GM12878 (cell line): ENCODE data around the gene AP1S1. TPM values are rescaled to one million over a fixed set of nuclear protein-coding genes. Genes with fewer than 3 reads are reported as not detected.
A peak's percentile ranks its signal among the peaks of the same experiment; 100 is the strongest.

Experiments used
- ATAC-seq: fragments of 200-7000 bp; cut with Tn5 transposase; 3 replicates; pipeline ENCODE4 v1.9.1; 2020; ENCODE audit warnings: mild to moderate bottlenecking, moderate library complexity
- BruUV-seq: library from RNA; stranded (reverse); fragments of 400-500 nt; replicated peaks from 2 replicates; lab custom pipeline; 2021; lab: Mats Ljungman, UMichigan
- CTCF ChIA-PET: fragments of 300-600 bp; sonication (Branson Sonifier 250); formaldehyde crosslinking; extraction: SDS; loops from one replicate; lab custom pipeline; 2021; ENCODE audit warnings: inconsistent platforms; lab: Yijun Ruan, JAX
- POLR2A ChIA-PET: fragments of 350-600 bp; formaldehyde crosslinking; extraction: SDS; loops from one replicate; lab custom pipeline; 2021; ENCODE audit warnings: inconsistent platforms; lab: Charles Lee
- RAD21 ChIA-PET: fragments of 300-600 bp; sonication (Branson Sonifier 250); formaldehyde crosslinking; loops from one replicate; lab custom pipeline; 2023; ENCODE audit warnings: antibody characterized with exemption; ENCODE audit not compliant: unreplicated experiment; lab: Charles Lee
- SMC1A ChIA-PET: fragments of 300-600 bp; sonication (Branson Sonifier 250); formaldehyde crosslinking; loops from one replicate; lab custom pipeline; 2023; ENCODE audit not compliant: unreplicated experiment, uncharacterized antibody; lab: Charles Lee
- DNase-seq: peaks from one replicate; pipeline ENCODE4 v3.0.0-alpha.2; 2011; ENCODE audit warnings: low read depth, low spot score
- FAIRE-seq: peaks from 3 replicates; lab custom pipeline; 2011; peaks lifted over from hg19 to GRCh38; lab: Jason Lieb, UNC
- H2AFZ ChIP-seq: 2 replicates; pipeline ENCODE4 v1.6.0; 2011; ENCODE audit warnings: low read depth, low read length, control low read depth; ENCODE audit not compliant: control insufficient read depth
- H3K27ac ChIP-seq: 2 replicates; pipeline ENCODE4 v1.5.1; 2011; ENCODE audit warnings: control low read depth; ENCODE audit not compliant: control insufficient read depth, insufficient read depth
- H3K27me3 ChIP-seq, 2 experiments: replicated peaks in 1 of 2; 2 replicates each; pipeline versions ENCODE4 v1.6.0 to v1.6.1; 2011; ENCODE audit warnings: low read length in 1 of 2; ENCODE audit not compliant: control insufficient read depth in 2 of 2, insufficient read depth in 2 of 2
- H3K36me3 ChIP-seq, 2 experiments: 2 replicates each; pipeline ENCODE4 v1.5.1; 2011; ENCODE audit warnings: low read length in 1 of 2; ENCODE audit not compliant: control insufficient read depth in 2 of 2, insufficient read depth in 2 of 2
- H3K4me1 ChIP-seq: 2 replicates; pipeline ENCODE4 v1.6.1; 2011; ENCODE audit warnings: mild to moderate bottlenecking, low read length, moderate library complexity, mixed read lengths; ENCODE audit not compliant: control insufficient read depth, insufficient read depth
- H3K4me2 ChIP-seq: 2 replicates; pipeline ENCODE4 v1.6.0; 2011; ENCODE audit warnings: control low read depth; ENCODE audit not compliant: control insufficient read depth, insufficient read depth
- H3K4me3 ChIP-seq: fragments of 200-600 bp; sonication (generic); 2 replicates; pipeline ENCODE4 v1.5.1; 2016
- H3K79me2 ChIP-seq: 2 replicates; pipeline ENCODE4 v1.6.0; 2011; ENCODE audit warnings: low read length; ENCODE audit not compliant: control insufficient read depth, insufficient read depth
- H3K9ac ChIP-seq: 2 replicates; pipeline ENCODE4 v1.8.0; 2011; ENCODE audit warnings: low read length, control low read depth, mixed read lengths; ENCODE audit not compliant: control insufficient read depth, insufficient read depth
- H3K9me3 ChIP-seq: replicated peaks from 3 replicates; pipeline ENCODE4 v1.5.1; 2011; ENCODE audit warnings: mild to moderate bottlenecking, low read length; ENCODE audit not compliant: control insufficient read depth, insufficient read depth
- H4K20me1 ChIP-seq: 2 replicates; pipeline ENCODE4 v1.6.0; 2011; ENCODE audit not compliant: control insufficient read depth, insufficient read depth
- BHLHE40 ChIP-seq, 2 experiments: fragments of 450-650 bp in 1 of 2; IDR thresholded peaks; 2 replicates each; pipeline ENCODE4 v1.6.1; 2011 to 2017; ENCODE audit warnings: low read depth in 2 of 2, borderline replicate concordance in 1 of 2, improper control_type of control experiment in 1 of 2, low read length in 1 of 2, mild to moderate bottlenecking in 1 of 2
- BMI1 ChIP-seq: fragments of 450-650 bp; IDR thresholded peaks from 2 replicates; pipeline ENCODE4 v1.6.1; 2016; ENCODE audit warnings: mild to moderate bottlenecking, moderate library complexity, borderline replicate concordance
- CHD1 ChIP-seq: IDR thresholded peaks from 2 replicates; pipeline ENCODE4 v1.6.1; 2012; ENCODE audit warnings: low read depth, low read length, improper control_type of control experiment
- EED ChIP-seq: sonication (generic); IDR thresholded peaks from 2 replicates; pipeline ENCODE4 v1.6.1; 2016; ENCODE audit warnings: antibody characterized with exemption, low read depth
- FOXK2 ChIP-seq: fragments of 450-650 bp; IDR thresholded peaks from 2 replicates; pipeline ENCODE4 v1.6.1; 2017; ENCODE audit warnings: mild to moderate bottlenecking, moderate library complexity
- FOXM1 ChIP-seq: IDR thresholded peaks from 2 replicates; pipeline ENCODE4 v1.6.1; 2012; ENCODE audit warnings: low read depth, mild to moderate bottlenecking, inconsistent platforms, low read length, moderate library complexity
- GATAD2B ChIP-seq: fragments of 450-650 bp; conservative IDR thresholded peaks from 2 replicates; pipeline ENCODE4 v1.6.1; 2017; ENCODE audit warnings: low read depth, mild to moderate bottlenecking, moderate library complexity
- IRF4 ChIP-seq: IDR thresholded peaks from 2 replicates; pipeline ENCODE4 v1.6.1; 2011; ENCODE audit warnings: low read depth, low read length
- JUNB ChIP-seq: IDR thresholded peaks from 2 replicates; pipeline ENCODE4 v1.6.1; 2016; ENCODE audit warnings: antibody characterized with exemption, mild to moderate bottlenecking
- MEF2B ChIP-seq: fragments of 450-650 bp; IDR thresholded peaks from 2 replicates; pipeline ENCODE4 v1.6.1; 2018; ENCODE audit warnings: mild to moderate bottlenecking, moderate library complexity; ENCODE audit not compliant: partially characterized antibody, poor library complexity, severe bottlenecking
- NBN ChIP-seq: fragments of 450-650 bp; IDR thresholded peaks from 2 replicates; pipeline ENCODE4 v1.6.1; 2016
- PAX5 ChIP-seq: IDR thresholded peaks from 2 replicates; pipeline ENCODE4 v1.6.1; 2011; ENCODE audit warnings: low read depth, low read length, borderline replicate concordance
- POLR2AphosphoS2 ChIP-seq: IDR thresholded peaks from 2 replicates; pipeline ENCODE4 v1.6.1; 2011; ENCODE audit warnings: low read depth, mild to moderate bottlenecking, low read length, improper control_type of control experiment, moderate library complexity
- RAD51 ChIP-seq: fragments of 450-650 bp; IDR thresholded peaks from 2 replicates; pipeline ENCODE4 v1.6.1; 2016; ENCODE audit warnings: moderate library complexity, mild to moderate bottlenecking, inconsistent platforms
- RBBP5 ChIP-seq: fragments of 200-600 bp; sonication (generic); conservative IDR thresholded peaks from 2 replicates; pipeline ENCODE4 v1.6.1; 2016
- SIN3A ChIP-seq: IDR thresholded peaks from 2 replicates; pipeline ENCODE4 v1.6.1; 2012; ENCODE audit warnings: low read depth, low read length, improper control_type of control experiment
- SPI1 ChIP-seq: IDR thresholded peaks from 2 replicates; pipeline ENCODE4 v1.6.1; 2011; ENCODE audit warnings: low read depth, mild to moderate bottlenecking, low read length, moderate library complexity, borderline replicate concordance; ENCODE audit not compliant: insufficient read depth
- SREBF2 ChIP-seq: IDR thresholded peaks from 2 replicates; pipeline ENCODE4 v1.6.1; 2012; ENCODE audit warnings: mild to moderate bottlenecking, low read length
- TARDBP ChIP-seq: IDR thresholded peaks from 2 replicates; pipeline ENCODE4 v1.6.1; 2016; ENCODE audit warnings: borderline replicate concordance
- ZNF207 ChIP-seq: fragments of 450-650 bp; IDR thresholded peaks from 2 replicates; pipeline ENCODE4 v1.6.1; 2014; ENCODE audit warnings: antibody characterized with exemption, mild to moderate bottlenecking, borderline replicate concordance
- WGBS: methylation state at CpG from one replicate; pipeline ENCODE4 v1.1.6; 2016; ENCODE audit warnings: low lambda C conversion rate; ENCODE audit not compliant: insufficient replicate concordance, insufficient coverage; ENCODE audit errors: missing lambda C conversion rate; 5-methylcytosine and 5-hydroxymethylcytosine counted together
- in situ Hi-C: fragments of 300-500 bp; cut with MboI; formaldehyde crosslinking; loops from 9 replicates; pipeline ENCODE4 v1.14.3; 2018; ENCODE audit warnings: mixed read lengths
- intact Hi-C: fragments of 100-400 bp; cut with micrococcal nuclease; formaldehyde crosslinking; loops from one replicate; pipeline ENCODE4 v1.14.2; 2022; ENCODE audit not compliant: unreplicated experiment
- polyA plus RNA-seq, 11 experiments: library from polyadenylated mRNA; depleted of rRNA in 4 of 11; unstranded in 6 of 11; stranded (reverse) in 5 of 11; fragments of >200 nt; fragmentation: Nextera tagmentation in 4 of 11; fragmentation: Illumina TruSeq in 1 of 11; extraction: Ambion mirVana in 4 of 11; extraction: Trizol in 1 of 11; gene quantifications; 1 replicate in 1 of 11; 2 replicates in 10 of 11; pipeline versions ENCODE4 v1.2.1 to v1.2.3, GENCODE V29; 2011 to 2016; ENCODE audit warnings: inconsistent platforms in 2 of 11, missing spikeins in 2 of 11, low read depth in 1 of 11
- total RNA-seq, 4 experiments: library from RNA; depleted of rRNA in 3 of 4; stranded (reverse); fragments of >200 nt in 3 of 4; fragmentation: Illumina TruSeq in 1 of 4; extraction: Trizol in 1 of 4; gene quantifications; 2 replicates each; pipeline versions ENCODE4 v1.2.1 to v1.2.3, GENCODE V29; 2013 to 2021
- TF ChIP-seq, protein P1 (sequence below), 3 experiments: IDR thresholded peaks in 2 of 3; conservative IDR thresholded peaks in 1 of 3; 2 replicates each; pipeline ENCODE4 v1.5.1; 2011; ENCODE audit warnings: low read depth in 3 of 3, low read length in 3 of 3, mild to moderate bottlenecking in 3 of 3, control low read depth in 2 of 3, moderate library complexity in 2 of 3, inconsistent platforms in 1 of 3, mixed read lengths in 1 of 3; ENCODE audit not compliant: control insufficient read depth in 2 of 3, insufficient read depth in 1 of 3; ENCODE audit errors: extremely low read depth in 1 of 3
- TF ChIP-seq, protein P2 (sequence below): IDR thresholded peaks from 2 replicates; pipeline ENCODE4 v1.6.1; 2011; ENCODE audit warnings: borderline replicate concordance, low read depth, mild to moderate bottlenecking, moderate library complexity, mixed read lengths, low read length; ENCODE audit not compliant: insufficient read depth; ENCODE audit errors: extremely low read length

AP1S1 gene
- total and polyA plus RNA-seq, 10 of the 15 experiments (the other 5 are each of a cell fraction or from before 2014, with no cell fraction given), result 2.5 to 121 (median 54.9) TPM

DNA sequence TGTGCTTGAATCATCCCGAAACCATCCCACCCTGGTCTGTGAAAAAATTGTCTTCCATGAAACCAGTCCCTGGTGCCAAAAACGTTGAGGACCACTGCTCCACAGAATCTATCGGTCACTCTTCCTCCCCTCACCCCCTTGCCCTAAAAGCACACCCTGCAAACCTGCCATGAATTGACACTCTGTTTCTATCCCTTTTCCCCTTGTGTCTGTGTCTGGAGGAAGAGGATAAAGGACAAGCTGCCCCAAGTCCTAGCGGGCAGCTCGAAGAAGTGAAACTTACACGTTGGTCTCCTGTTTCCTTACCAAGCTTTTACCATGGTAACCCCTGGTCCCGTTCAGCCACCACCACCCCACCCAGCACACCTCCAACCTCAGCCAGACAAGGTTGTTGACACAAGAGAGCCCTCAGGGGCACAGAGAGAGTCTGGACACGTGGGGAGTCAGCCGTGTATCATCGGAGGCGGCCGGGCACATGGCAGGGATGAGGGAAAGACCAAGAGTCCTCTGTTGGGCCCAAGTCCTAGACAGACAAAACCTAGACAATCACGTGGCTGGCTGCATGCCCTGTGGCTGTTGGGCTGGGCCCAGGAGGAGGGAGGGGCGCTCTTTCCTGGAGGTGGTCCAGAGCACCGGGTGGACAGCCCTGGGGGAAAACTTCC is 28.2 kb upstream of the AP1S1 start:
- no peak overlapping the region for H3K27ac ChIP-seq
- intact Hi-C loops, result no loop called here
- CTCF ChIA-PET, result interaction anchor here (0.8 to 4.0 kb wide), 13 partner anchors 9 to 729 kb away, joined by 3 to 31 read pairs (median 4); partner anchors contain the start of gene TRIM56
- SMC1A ChIA-PET, result interaction anchor here (0.7 to 2.0 kb wide), 8 partner anchors 10 to 92 kb away, joined by 3 to 6 read pairs (median 3); partner anchors contain the start of genes VGF and ZNHIT1
- no peak overlapping the region for H2AFZ ChIP-seq
- H3K4me3 ChIP-seq, result no peak overlapping the region; the same call in 1 of the 2 replicates
- DNase-seq (peak; percentile 69), FAIRE-seq (no peak), ATAC-seq (peak; percentile 84)
- no peaks in the 10 kb centered on the region for H3K27me3 ChIP-seq
- H3K9ac ChIP-seq, result no peak overlapping the region
- 13% methylated on average over 15 of the region's 15 CpGs for WGBS
- peak overlapping the region; percentile 90 for H3K4me2 ChIP-seq
- no peaks in the 10 kb centered on the region for H3K79me2 ChIP-seq
- H4K20me1 ChIP-seq, result no peaks in the 10 kb centered on the region
- no peaks in the 10 kb centered on the region for H3K36me3 ChIP-seq
- H3K4me1 ChIP-seq, result peaks cover 26% of the 10 kb centered on the region
- H3K9me3 ChIP-seq, result no peaks in the 10 kb centered on the region
- POLR2A ChIA-PET, result interaction anchor here (0.6 to 1.0 kb wide), 5 partner anchors 41 to 1191 kb away, joined by 3 to 6 read pairs (median 3); partner anchors contain the start of genes TRIM56 and TRIP6
- in situ Hi-C loops, result no loop called here
- RAD21 ChIA-PET, result interaction anchor here (0.7 to 2.6 kb wide), 6 partner anchors 10 to 251 kb away, joined by 3 to 11 read pairs (median 4); partner anchors contain the start of genes SRRT and TRIM56
- BruUV-seq, result no TSS peak
- TF ChIP-seq CHD1 (no peak), POLR2AphosphoS2 (no peak), NBN (no peak), BHLHE40 (IDR thresholded peaks at IDR 0.05; ENCODE audit: borderline replicate concordance in 1 of 2, low read depth in 2 of 2, low read length in 1 of 2) (peak; percentile 29 to 82; a peak in 3 of 4 replicates), EED (peak; percentile 33), IRF4 (0 out of 2 replicates have a peak, but pooled peaks have one; percentile 34), SIN3A (peak; percentile 39; the same call in 1 of the 2 replicates), SPI1 (peak; percentile 90), GATAD2B (peak; percentile 38), FOXK2 (peak; percentile 47; the same call in 1 of the 2 replicates), RBBP5 (no peak), RAD51 (peak; percentile 71), BMI1 (peak; percentile 57; the same call in 1 of the 2 replicates), PAX5 (no peak), ZNF207 (no peak), JUNB (no peak), FOXM1 (no peak), MEF2B (peak; percentile 35), SREBF2 (no peak), TARDBP (no peak)
- TF ChIP-seq, protein P1, sequence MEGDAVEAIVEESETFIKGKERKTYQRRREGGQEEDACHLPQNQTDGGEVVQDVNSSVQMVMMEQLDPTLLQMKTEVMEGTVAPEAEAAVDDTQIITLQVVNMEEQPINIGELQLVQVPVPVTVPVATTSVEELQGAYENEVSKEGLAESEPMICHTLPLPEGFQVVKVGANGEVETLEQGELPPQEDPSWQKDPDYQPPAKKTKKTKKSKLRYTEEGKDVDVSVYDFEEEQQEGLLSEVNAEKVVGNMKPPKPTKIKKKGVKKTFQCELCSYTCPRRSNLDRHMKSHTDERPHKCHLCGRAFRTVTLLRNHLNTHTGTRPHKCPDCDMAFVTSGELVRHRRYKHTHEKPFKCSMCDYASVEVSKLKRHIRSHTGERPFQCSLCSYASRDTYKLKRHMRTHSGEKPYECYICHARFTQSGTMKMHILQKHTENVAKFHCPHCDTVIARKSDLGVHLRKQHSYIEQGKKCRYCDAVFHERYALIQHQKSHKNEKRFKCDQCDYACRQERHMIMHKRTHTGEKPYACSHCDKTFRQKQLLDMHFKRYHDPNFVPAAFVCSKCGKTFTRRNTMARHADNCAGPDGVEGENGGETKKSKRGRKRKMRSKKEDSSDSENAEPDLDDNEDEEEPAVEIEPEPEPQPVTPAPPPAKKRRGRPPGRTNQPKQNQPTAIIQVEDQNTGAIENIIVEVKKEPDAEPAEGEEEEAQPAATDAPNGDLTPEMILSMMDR (IDR thresholded peaks at IDR 0.05 in 2 of 3, conservative IDR thresholded peaks at IDR 0.05 in 1 of 3; ENCODE audit: control insufficient read depth in 2 of 3, extremely low read depth in 1 of 3, insufficient read depth in 1 of 3, low read depth in 3 of 3, low read length in 3 of 3), result 0 out of 6 replicates have a peak, but pooled peaks of 1 of the 3 experiments have one; percentile 3
- TF ChIP-seq, protein P2, sequence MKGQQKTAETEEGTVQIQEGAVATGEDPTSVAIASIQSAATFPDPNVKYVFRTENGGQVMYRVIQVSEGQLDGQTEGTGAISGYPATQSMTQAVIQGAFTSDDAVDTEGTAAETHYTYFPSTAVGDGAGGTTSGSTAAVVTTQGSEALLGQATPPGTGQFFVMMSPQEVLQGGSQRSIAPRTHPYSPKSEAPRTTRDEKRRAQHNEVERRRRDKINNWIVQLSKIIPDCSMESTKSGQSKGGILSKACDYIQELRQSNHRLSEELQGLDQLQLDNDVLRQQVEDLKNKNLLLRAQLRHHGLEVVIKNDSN, result peak; percentile 28
